ENCODE results near the gene SLC50A1. TPM values are rescaled to one million over a fixed set of nuclear protein-coding genes. Genes with fewer than 3 reads are reported as not detected.
A peak's percentile ranks its signal among the peaks of the same experiment; 100 is the strongest.
"Not testable (repeated sequence)": the region's sequence is repeated elsewhere in the genome, so short reads cannot be mapped to it uniquely, and the experiment has no call there.

SLC50A1 gene
- polyA plus RNA-seq, 2 of the 4 experiments (the other 2 are of a cell fraction): 28.2 to 39.4 TPM

DNA sequence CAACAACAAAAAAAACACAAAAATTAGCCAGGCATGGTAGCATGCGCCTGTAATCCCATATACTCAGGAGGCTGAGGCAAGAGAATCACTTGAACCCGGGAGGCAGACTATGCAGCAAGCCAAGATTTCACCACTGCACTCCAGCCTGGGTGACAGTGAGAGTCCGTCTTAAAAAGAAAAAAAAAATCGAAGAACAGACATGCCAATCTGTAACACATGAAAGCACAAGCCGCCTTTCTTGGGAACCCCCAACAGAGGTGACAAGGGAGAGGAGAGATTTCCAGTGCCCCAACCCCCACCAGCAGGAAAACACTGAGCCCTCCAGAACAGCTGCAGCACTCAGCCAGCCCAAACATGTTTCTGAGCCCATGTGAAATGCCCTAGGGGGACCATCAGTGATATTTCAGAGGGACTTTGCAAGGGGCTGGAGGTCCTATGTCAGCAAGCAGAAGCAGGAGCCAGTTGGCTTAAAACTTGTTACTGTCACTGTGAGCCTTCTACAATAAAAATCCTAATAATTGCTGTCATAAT lies 22.1 kb upstream of the SLC50A1 start (continued):
- TF ChIP-seq FOSL2 (IDR thresholded peaks at IDR 0.05): no peak
- no peak for TF ChIP-seq FOSL2 (CRISPR knock-in tag; IDR thresholded peaks at IDR 0.05)
- TF ChIP-seq ZSCAN20 (CRISPR knock-in tag; IDR thresholded peaks at IDR 0.05): no peak
- no peak for TF ChIP-seq RCOR1 (IDR thresholded peaks at IDR 0.05; ENCODE audit: low read depth, low read length)
- no peak for TF ChIP-seq REST (IDR thresholded peaks at IDR 0.05)
- TF ChIP-seq NFE2L2 (conservative IDR thresholded peaks at IDR 0.05; ENCODE audit: low read length): no peak

GRCh38 chr1:155116113-155116764 lies 19.4 kb upstream of the SLC50A1 start:
- DNase-seq (ENCODE audit: low read depth in 1 of 2, low spot score in 1 of 2) (no peak), ATAC-seq (no peak), FAIRE-seq (no peak)
- no peak overlapping the region for H3K4me3 ChIP-seq
- ChIA-PET POLR2A (no interaction called here), CTCF (interaction anchor here (0.7 to 5.0 kb wide), 13 partner anchors 10 to 65 kb away, joined by 3 to 39 read pairs (median 5); partner anchors contain the start of genes ADAM15, EFNA1 and KRTCAP2)
- 54% methylated on average over 5 of the region's 5 CpGs for WGBS (ENCODE audit: missing lambda C conversion rate)
- H3K9me3 ChIP-seq: no peaks in the 10 kb centered on the region
- TF ChIP-seq RFX5 (IDR thresholded peaks at IDR 0.05) (no peak), EP300 (IDR thresholded peaks at IDR 0.05) (no peak), RNF2 (IDR thresholded peaks at IDR 0.05; ENCODE audit: borderline replicate concordance, low read depth) (no peak)
- H3K27ac ChIP-seq: peak overlapping the region in 1 of 2 experiments; percentile 48; a peak in 2 of 6 replicates
- no peak overlapping the region for H3K4me2 ChIP-seq
- no peaks in the 10 kb centered on the region for H3K4me1 ChIP-seq

DNA sequence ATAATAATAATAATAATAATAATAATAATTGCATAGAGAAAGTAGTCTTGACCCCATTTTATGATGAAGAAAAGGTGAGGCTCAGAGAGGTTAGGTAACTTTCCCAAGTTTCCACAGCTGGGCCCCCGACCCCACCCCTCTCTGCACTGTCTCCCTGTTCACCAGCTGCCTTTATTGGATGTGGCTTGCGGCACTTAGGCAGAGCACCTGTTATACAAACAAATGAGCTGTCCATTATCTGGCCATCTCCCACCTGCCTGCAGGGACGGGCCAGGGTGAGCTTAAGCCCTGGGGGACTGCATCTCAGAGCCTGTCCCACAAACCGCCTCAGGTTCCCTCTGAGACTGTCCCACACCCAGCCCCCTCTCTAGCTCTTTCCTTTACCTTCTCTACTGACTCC lies 18.0 kb upstream of the SLC50A1 start:
- Histone ChIP-seq H3K4me3 (no peak overlapping the region), H3K4me1 (no peaks in the 10 kb centered on the region), H3K9me3 (no peaks in the 10 kb centered on the region), H3K4me2 (no peak overlapping the region), H3K27ac (no peak overlapping the region)
- TF ChIP-seq RNF2 (IDR thresholded peaks at IDR 0.05; ENCODE audit: borderline replicate concordance, low read depth) (no peak), FOSL2 (IDR thresholded peaks at IDR 0.05) (no peak), FOSL2 (CRISPR knock-in tag; IDR thresholded peaks at IDR 0.05) (no peak), GATA3 (IDR thresholded peaks at IDR 0.05; ENCODE audit: borderline replicate concordance) (no peak), JUN (IDR thresholded peaks at IDR 0.05) (no peak)
- 65% methylated on average over 4 of the region's 4 CpGs for WGBS (ENCODE audit: missing lambda C conversion rate)
- POLR2A ChIA-PET: interaction anchor here (0.7 kb wide), 1 partner anchor 22 kb away, joined by 3 read pairs; no protein-coding TSS in a partner anchor
- no peak for DNase-seq (ENCODE audit: low read depth in 1 of 2, low spot score in 1 of 2)
- CTCF ChIA-PET: interaction anchor here (0.8 to 5.0 kb wide), 7 partner anchors 10 to 57 kb away, joined by 3 to 39 read pairs (median 5); partner anchors contain the start of gene EFNA1
- FAIRE-seq: no peak
- ATAC-seq: no peak

- not testable (repeated sequence) for H3K27ac ChIP-seq; H3K4me3 ChIP-seq; ATAC-seq; DNase-seq (ENCODE audit: low read depth in 1 of 2, low spot score in 1 of 2); FAIRE-seq; H3K4me2 ChIP-seq; H3K9me3 ChIP-seq; H3K4me1 ChIP-seq
- ChIA-PET POLR2A (interaction anchor here (0.7 kb wide), 1 partner anchor 22 kb away, joined by 3 read pairs; no protein-coding TSS in a partner anchor), CTCF (interaction anchor here (0.6 to 5.0 kb wide), 7 partner anchors 9 to 57 kb away, joined by 3 to 39 read pairs (median 4); partner anchors contain the start of gene EFNA1)
- WGBS (ENCODE audit: missing lambda C conversion rate): 80% methylated on average over 7 of the region's 7 CpGs
These were observed 17.6 kb upstream of the SLC50A1 start for GRCh38 chr1:155118090-155118489.

DNA sequence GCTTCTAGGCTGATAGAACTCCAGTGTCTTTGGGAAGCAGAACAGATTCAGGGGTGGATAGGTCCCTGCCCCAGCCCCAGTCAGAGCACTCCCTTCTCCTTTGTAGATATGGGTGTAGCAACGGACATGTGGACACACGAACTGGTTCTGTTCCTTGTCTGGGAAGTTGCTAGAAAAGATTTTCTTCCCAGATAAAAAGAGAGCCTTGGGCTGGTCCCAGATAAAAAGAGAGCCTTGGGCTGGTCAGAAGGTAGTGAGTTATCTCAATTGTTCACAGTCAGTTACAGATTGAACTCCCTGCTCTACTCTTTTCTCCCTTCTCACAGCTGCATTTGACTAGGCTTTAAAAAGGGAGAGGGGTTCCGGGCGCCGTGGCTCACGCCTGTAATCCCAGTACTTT lies 15.4 kb upstream of the SLC50A1 start:
- no peak for FAIRE-seq
- WGBS (ENCODE audit: missing lambda C conversion rate): 65% methylated on average over 6 of the region's 6 CpGs
- no peak overlapping the region for H3K4me3 ChIP-seq
- CTCF ChIA-PET: interaction anchor here (0.6 to 19.7 kb wide), 7 partner anchors 9 to 47 kb away, joined by 3 to 309 read pairs (median 4); no protein-coding TSS in a partner anchor
- ATAC-seq: no peak
- no peaks in the 10 kb centered on the region for H3K9me3 ChIP-seq
- H3K4me1 ChIP-seq: peaks cover 20% of the 10 kb centered on the region
- DNase-seq (ENCODE audit: low read depth in 1 of 2, low spot score in 1 of 2): no peak
- no peak overlapping the region for H3K4me2 ChIP-seq
- POLR2A ChIA-PET: no interaction called here
- H3K27ac ChIP-seq: peak overlapping the region in 1 of 2 experiments; percentile 49; a peak in 1 of 6 replicates
- TF ChIP-seq, protein P1, sequence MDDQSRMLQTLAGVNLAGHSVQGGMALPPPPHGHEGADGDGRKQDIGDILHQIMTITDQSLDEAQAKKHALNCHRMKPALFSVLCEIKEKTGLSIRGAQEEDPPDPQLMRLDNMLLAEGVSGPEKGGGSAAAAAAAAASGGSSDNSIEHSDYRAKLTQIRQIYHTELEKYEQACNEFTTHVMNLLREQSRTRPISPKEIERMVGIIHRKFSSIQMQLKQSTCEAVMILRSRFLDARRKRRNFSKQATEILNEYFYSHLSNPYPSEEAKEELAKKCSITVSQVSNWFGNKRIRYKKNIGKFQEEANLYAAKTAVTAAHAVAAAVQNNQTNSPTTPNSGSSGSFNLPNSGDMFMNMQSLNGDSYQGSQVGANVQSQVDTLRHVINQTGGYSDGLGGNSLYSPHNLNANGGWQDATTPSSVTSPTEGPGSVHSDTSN (IDR thresholded peaks at IDR 0.05): no peak
- TF ChIP-seq GATA3 (IDR thresholded peaks at IDR 0.05; ENCODE audit: borderline replicate concordance) (no peak), E2F6 (IDR thresholded peaks at IDR 0.05; ENCODE audit: borderline replicate concordance, low read depth) (no peak), EP300 (IDR thresholded peaks at IDR 0.05) (no peak), CBX2 (IDR thresholded peaks at IDR 0.05; ENCODE audit: borderline replicate concordance, low read depth) (no peak), JUN (IDR thresholded peaks at IDR 0.05) (no peak), POLR2A (IDR thresholded peaks at IDR 0.05; ENCODE audit: low read length) (no peak), KDM1A (IDR thresholded peaks at IDR 0.05; ENCODE audit: low read depth) (no peak), NR3C1 (IDR thresholded peaks at IDR 0.05) (no peak), ZC3H11A (IDR thresholded peaks at IDR 0.05) (no peak), ZNF302 (CRISPR knock-in tag; IDR thresholded peaks at IDR 0.05) (no peak), RFX5 (IDR thresholded peaks at IDR 0.05) (no peak), RNF2 (IDR thresholded peaks at IDR 0.05; ENCODE audit: borderline replicate concordance, low read depth) (no peak), EHMT2 (IDR thresholded peaks at IDR 0.05; ENCODE audit: low read depth) (no peak)

Data from A549 (cell line).